ENCODE measurements around the gene PDGFRB.

GRCh38 chr5:150133581-150134197 lies 22.0 kb downstream of the PDGFRB start:
- TF ChIP-seq CTCF (IDR thresholded peaks at IDR 0.05) (no peak), POLR2A (IDR thresholded peaks at IDR 0.05) (no peak)
